Nephron progenitor cell (in vitro differentiated cells): Measurements from ENCODE around the gene MACROD2.

ENCODE experiments used
- DNase-seq: peaks from one replicate; pipeline ENCODE4 v3.0.0; 2021
- H3K27ac Mint-ChIP-seq: 2 replicates; pipeline ENCODE4 v1.8.0; 2021; ENCODE audit warnings: mild to moderate bottlenecking, moderate library complexity, mixed read lengths
- H3K27me3 Mint-ChIP-seq: 2 replicates; pipeline ENCODE4 v1.8.0; 2021; ENCODE audit warnings: mild to moderate bottlenecking, low read depth, mixed read lengths; ENCODE audit not compliant: poor library complexity
- H3K36me3 Mint-ChIP-seq: 2 replicates; pipeline ENCODE4 v1.8.0; 2021; ENCODE audit warnings: low read depth, mixed read lengths
- H3K4me1 Mint-ChIP-seq: 2 replicates; pipeline ENCODE4 v1.8.0; 2021; ENCODE audit warnings: mixed read lengths
- H3K4me3 Mint-ChIP-seq: 2 replicates; pipeline ENCODE4 v1.8.0; 2021; ENCODE audit warnings: mild to moderate bottlenecking, moderate library complexity, mixed read lengths
- H3K9me3 Mint-ChIP-seq: 2 replicates; pipeline ENCODE4 v1.8.0; 2021; ENCODE audit warnings: mild to moderate bottlenecking, moderate library complexity, mixed read lengths
- CTCF ChIP-seq: fragments of 200-600 bp; sonication (generic); IDR thresholded peaks from 2 replicates; pipeline ENCODE4 v1.5.0; 2021; ENCODE audit warnings: antibody characterized with exemption

Gene MACROD2

GRCh38 chr20:15674253-15675060 lies 1679.1 kb downstream of the MACROD2 start:
- no peak overlapping the region for H3K27ac Mint-ChIP-seq
- H3K27me3 Mint-ChIP-seq = peaks cover 2% of the 10 kb centered on the region
- DNase-seq = no peak
- H3K4me1 Mint-ChIP-seq = peaks cover 10% of the 10 kb centered on the region
- TF ChIP-seq CTCF = no peak
- H3K9me3 Mint-ChIP-seq = no peaks in the 10 kb centered on the region
- no peak overlapping the region for H3K4me3 Mint-ChIP-seq
- no peaks in the 10 kb centered on the region for H3K36me3 Mint-ChIP-seq

DNA sequence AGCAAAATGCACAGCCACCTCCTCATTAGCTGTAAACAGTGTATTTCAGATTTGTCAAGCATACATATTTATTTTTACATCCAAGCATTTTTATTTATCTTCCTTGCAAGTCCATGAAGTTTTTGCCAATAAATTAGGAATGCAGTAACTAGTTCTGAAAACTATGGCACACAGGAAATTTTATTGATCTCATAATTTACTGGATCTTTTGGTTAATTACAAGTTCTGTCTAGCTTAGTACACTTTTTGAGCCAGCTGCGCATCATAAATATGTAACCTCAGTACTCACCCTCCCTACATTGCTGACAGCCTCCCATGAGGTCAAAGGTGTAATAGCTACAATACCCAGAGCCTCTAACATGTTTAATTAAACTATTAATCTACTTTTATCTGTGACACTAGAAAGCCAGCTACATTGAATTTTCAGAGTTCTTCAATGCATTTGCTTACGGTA lies 1679.8 kb downstream of the MACROD2 start:
- DNase-seq = no peak
- H3K9me3 Mint-ChIP-seq = no peaks in the 10 kb centered on the region
- no peaks in the 10 kb centered on the region for H3K27me3 Mint-ChIP-seq
- peaks cover 10% of the 10 kb centered on the region for H3K4me1 Mint-ChIP-seq
- no peak overlapping the region for H3K27ac Mint-ChIP-seq
- TF ChIP-seq CTCF = no peak
- H3K36me3 Mint-ChIP-seq = no peaks in the 10 kb centered on the region
- H3K4me3 Mint-ChIP-seq = no peak overlapping the region

DNA sequence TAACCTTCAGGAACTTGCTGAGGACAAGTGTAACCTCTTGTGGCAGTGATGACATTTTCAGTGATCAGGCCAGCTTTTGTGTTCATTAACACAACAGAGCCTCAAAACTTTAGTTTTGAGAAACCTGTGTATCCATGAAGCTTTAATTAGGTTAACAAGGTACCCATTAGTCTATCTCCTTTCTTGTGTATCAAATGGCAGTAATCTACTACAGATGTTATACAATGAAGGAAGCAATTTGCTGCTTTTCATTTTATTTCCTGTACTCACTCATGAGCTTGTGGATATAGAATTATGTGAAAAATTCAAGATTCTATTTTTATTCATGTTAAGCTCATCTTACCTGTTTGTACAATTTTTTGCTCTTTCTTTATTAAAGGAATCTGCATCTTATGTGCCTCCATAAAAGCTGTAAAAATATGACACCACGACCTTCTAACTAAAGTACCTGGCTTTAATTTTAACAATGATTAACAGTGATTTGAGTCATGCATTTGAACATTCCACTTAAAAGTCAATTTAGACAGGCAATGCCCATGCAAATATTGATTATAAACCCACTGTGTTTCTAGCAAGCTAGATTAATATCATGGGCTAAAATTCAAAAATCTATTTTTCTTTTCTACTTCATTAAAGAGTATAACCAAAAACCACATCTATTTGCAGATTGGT lies 1680.6 kb downstream of the MACROD2 start:
- DNase-seq = no peak
- Mint-ChIP-seq H3K4me3 (no peak overlapping the region), H3K27ac (no peak overlapping the region), H3K27me3 (no peaks in the 10 kb centered on the region), H3K9me3 (no peaks in the 10 kb centered on the region), H3K36me3 (no peaks in the 10 kb centered on the region), H3K4me1 (peaks cover 10% of the 10 kb centered on the region)
- TF ChIP-seq CTCF = no peak

GRCh38 chr20:15676815-15677214 lies 1681.5 kb downstream of the MACROD2 start:
- Mint-ChIP-seq H3K27me3 (no peaks in the 10 kb centered on the region), H3K9me3 (no peaks in the 10 kb centered on the region), H3K4me3 (no peak overlapping the region), H3K36me3 (no peaks in the 10 kb centered on the region), H3K27ac (no peak overlapping the region), H3K4me1 (peaks cover 10% of the 10 kb centered on the region)
- TF ChIP-seq CTCF = no peak
- no peak for DNase-seq

DNA sequence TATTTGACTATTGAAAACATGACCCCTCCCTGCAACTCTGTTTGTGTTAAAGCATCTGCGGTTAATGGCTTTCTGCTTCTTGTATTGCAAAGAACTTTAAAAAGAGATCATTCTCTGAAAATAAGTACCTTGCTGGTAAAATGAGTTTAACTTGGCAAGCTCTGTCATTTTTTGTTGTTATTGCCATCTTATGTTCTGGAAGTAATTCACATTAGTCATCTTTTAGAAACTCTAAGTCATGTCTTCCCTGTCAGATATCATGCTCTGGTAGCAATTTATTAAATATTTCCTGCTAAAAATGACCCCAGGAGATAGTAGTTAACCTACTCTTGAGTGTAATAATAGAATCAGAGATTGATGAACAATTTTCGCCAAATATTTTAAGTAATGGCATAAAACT lies 1687.4 kb downstream of the MACROD2 start:
- no peak overlapping the region for H3K4me3 Mint-ChIP-seq
- no peaks in the 10 kb centered on the region for H3K9me3 Mint-ChIP-seq
- no peak overlapping the region for H3K27ac Mint-ChIP-seq
- H3K4me1 Mint-ChIP-seq = no peaks in the 10 kb centered on the region
- DNase-seq = no peak
- no peak for TF ChIP-seq CTCF
- peaks cover 4% of the 10 kb centered on the region for H3K27me3 Mint-ChIP-seq
- no peaks in the 10 kb centered on the region for H3K36me3 Mint-ChIP-seq
